ENCODE results near the gene PLCB4. TPM values are rescaled to one million over a fixed set of nuclear protein-coding genes. Genes with fewer than 3 reads are reported as not detected.

Gene PLCB4
- total RNA-seq, 1 experiment from 2014 or later, result 0.91 TPM

DNA sequence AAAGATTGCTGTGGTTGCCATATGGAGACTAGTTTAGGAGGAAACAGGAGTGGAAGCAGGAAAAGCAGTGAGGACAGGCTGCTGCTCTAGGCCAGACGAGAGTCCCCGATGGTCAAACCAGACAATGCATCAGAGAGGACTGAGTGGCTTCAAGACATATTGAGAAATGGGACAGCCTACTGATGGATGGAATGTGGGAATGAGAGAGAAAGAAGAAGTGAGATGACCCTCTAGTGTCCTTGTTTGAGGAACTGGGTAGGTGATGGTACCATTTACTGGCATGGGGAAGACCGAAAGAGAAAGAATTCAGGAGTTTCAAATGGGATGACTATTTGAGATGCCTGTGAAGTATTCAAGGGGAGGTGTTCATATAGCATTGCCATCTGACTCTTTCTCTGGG lies 333.7 kb downstream of the PLCB4 start:
- CTCF ChIA-PET, result interaction anchor here (1.0 to 16.8 kb wide), 2 partner anchors 18 to 211 kb away, joined by 4 to 748 read pairs; no protein-coding TSS in a partner anchor
- BruUV-seq (replicated peaks), result no TSS peak
- Mint-ChIP-seq H3K27ac (ENCODE audit: low read depth, unreplicated experiment) (no peak overlapping the region), H3K4me1 (ENCODE audit: insufficient read depth, unreplicated experiment) (no peaks in the 10 kb centered on the region), H3K36me3 (ENCODE audit: insufficient read depth, unreplicated experiment) (no peaks in the 10 kb centered on the region), H3K9me3 (ENCODE audit: unreplicated experiment) (no peaks in the 10 kb centered on the region), H3K4me3 (ENCODE audit: unreplicated experiment) (no peak overlapping the region), H3K27me3 (ENCODE audit: insufficient read depth, unreplicated experiment) (no peaks in the 10 kb centered on the region)
- TF ChIP-seq, protein P1, sequence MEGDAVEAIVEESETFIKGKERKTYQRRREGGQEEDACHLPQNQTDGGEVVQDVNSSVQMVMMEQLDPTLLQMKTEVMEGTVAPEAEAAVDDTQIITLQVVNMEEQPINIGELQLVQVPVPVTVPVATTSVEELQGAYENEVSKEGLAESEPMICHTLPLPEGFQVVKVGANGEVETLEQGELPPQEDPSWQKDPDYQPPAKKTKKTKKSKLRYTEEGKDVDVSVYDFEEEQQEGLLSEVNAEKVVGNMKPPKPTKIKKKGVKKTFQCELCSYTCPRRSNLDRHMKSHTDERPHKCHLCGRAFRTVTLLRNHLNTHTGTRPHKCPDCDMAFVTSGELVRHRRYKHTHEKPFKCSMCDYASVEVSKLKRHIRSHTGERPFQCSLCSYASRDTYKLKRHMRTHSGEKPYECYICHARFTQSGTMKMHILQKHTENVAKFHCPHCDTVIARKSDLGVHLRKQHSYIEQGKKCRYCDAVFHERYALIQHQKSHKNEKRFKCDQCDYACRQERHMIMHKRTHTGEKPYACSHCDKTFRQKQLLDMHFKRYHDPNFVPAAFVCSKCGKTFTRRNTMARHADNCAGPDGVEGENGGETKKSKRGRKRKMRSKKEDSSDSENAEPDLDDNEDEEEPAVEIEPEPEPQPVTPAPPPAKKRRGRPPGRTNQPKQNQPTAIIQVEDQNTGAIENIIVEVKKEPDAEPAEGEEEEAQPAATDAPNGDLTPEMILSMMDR (IDR thresholded peaks at IDR 0.05; ENCODE audit: unreplicated experiment), result no peak
- intact Hi-C loops (cut with micrococcal nuclease), result loop anchor here (10.0 kb wide), 2 partner anchors 512 to 572 kb away; no protein-coding TSS in a partner anchor
- POLR2A ChIA-PET, result no interaction called here
- DNase-seq (ENCODE audit: unreplicated experiment), result no peak

DNA sequence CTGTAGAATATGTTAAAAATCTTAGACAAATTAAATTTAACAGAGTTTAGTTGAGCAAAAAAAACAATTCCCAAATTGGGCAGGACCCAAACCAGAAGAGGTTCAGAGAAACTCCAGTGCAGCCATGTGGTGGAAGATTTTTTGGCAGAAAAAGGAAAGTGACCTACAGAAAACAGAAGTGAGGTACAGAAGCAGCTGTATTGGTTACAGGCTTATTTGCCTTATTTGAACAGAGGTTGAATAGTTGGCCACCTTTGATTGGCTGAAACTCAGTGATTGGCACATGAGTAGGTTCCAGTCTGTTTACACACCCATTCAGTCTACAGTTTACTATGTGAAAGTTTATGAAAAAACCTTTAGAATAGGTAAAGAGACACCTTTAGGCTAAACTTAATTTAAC lies 334.6 kb downstream of the PLCB4 start:
- intact Hi-C loops (cut with micrococcal nuclease), result loop anchor here (10.0 kb wide), 2 partner anchors 511 to 571 kb away; no protein-coding TSS in a partner anchor
- H3K27me3 Mint-ChIP-seq (ENCODE audit: insufficient read depth, unreplicated experiment), result no peaks in the 10 kb centered on the region

DNA sequence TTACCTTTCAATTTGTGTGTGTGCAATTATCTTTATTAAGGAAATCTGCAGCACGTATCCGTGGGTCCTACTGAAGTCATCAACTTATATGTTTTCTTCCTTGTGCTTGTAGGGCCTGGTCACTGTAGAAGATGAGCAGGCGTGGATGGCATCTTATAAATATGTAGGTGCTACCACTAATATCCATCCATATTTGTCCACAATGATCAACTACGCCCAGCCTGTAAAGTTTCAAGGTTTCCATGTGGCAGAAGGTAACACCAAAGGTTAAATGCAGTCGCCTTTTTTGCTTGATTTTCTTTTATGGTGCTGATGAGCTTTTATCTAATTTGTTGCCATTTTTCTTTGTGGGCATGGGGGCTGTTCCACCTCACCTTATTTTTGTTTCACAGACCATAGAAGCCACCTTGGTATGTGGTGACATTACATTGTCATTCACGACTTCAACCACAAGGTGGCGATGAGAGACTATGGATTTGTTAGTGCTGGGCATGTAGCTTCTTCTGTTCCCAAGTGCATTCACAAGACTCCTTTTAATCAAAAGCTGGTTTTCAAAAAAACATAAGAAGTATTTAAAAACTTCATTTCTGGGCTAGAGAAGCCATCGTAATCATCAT lies 339.0 kb downstream of the PLCB4 start:
- no TSS peak for BruUV-seq (replicated peaks)
- peak; percentile 80 for DNase-seq (ENCODE audit: unreplicated experiment)
- Mint-ChIP-seq H3K27me3 (ENCODE audit: insufficient read depth, unreplicated experiment) (no peaks in the 10 kb centered on the region), H3K4me3 (ENCODE audit: unreplicated experiment) (no peak overlapping the region), H3K4me1 (ENCODE audit: insufficient read depth, unreplicated experiment) (no peaks in the 10 kb centered on the region), H3K36me3 (ENCODE audit: insufficient read depth, unreplicated experiment) (no peaks in the 10 kb centered on the region), H3K27ac (ENCODE audit: low read depth, unreplicated experiment) (no peak overlapping the region), H3K9me3 (ENCODE audit: unreplicated experiment) (no peaks in the 10 kb centered on the region)
- CTCF ChIA-PET, result interaction anchor here (0.5 to 16.8 kb wide), 133 partner anchors 11 to 1897 kb away, joined by 3 to 748 read pairs (median 4); no protein-coding TSS in a partner anchor
- TF ChIP-seq, protein P1 (IDR thresholded peaks at IDR 0.05; ENCODE audit: unreplicated experiment), result peak; percentile 84
- POLR2A ChIA-PET, result interaction anchor here (0.6 to 2.7 kb wide), 8 partner anchors 11 to 505 kb away, joined by 3 to 22 read pairs (median 4); no protein-coding TSS in a partner anchor
- intact Hi-C loops (cut with micrococcal nuclease), result loop anchor here (1.0 to 10.0 kb wide), 3 partner anchors 202 to 567 kb away; no protein-coding TSS in a partner anchor

More for the DNA sequence above, 334.6 kb downstream of the PLCB4 start:
- Mint-ChIP-seq H3K4me3 (ENCODE audit: unreplicated experiment) (no peak overlapping the region), H3K4me1 (ENCODE audit: insufficient read depth, unreplicated experiment) (no peaks in the 10 kb centered on the region), H3K27ac (ENCODE audit: low read depth, unreplicated experiment) (no peak overlapping the region), H3K36me3 (ENCODE audit: insufficient read depth, unreplicated experiment) (no peaks in the 10 kb centered on the region), H3K9me3 (ENCODE audit: unreplicated experiment) (no peaks in the 10 kb centered on the region)
- TF ChIP-seq, protein P1 (IDR thresholded peaks at IDR 0.05; ENCODE audit: unreplicated experiment), result no peak
- no TSS peak for BruUV-seq (replicated peaks)
- DNase-seq (ENCODE audit: unreplicated experiment), result no peak
- ChIA-PET CTCF (interaction anchor here (1.0 to 16.8 kb wide), 2 partner anchors 19 to 210 kb away, joined by 4 to 748 read pairs; no protein-coding TSS in a partner anchor), POLR2A (interaction anchor here (0.6 kb wide), 1 partner anchor 544 kb away, joined by 6 read pairs; no protein-coding TSS in a partner anchor)

Measured in MCF 10A (cell line).